HepG2 (cell line): ENCODE measurements around the gene DLL4. TPM values are rescaled to one million over a fixed set of nuclear protein-coding genes. Genes with fewer than 3 reads are reported as not detected.

Experiments used
- ARNT2 ChIP-seq: sonication (generic); formaldehyde crosslinking; IDR thresholded peaks from 2 replicates; pipeline ENCODE4 v1.8.0; 2022; ENCODE audit warnings: mild to moderate bottlenecking, low read depth, missing genetic modification reagents, moderate library complexity
- HNRNPLL ChIP-seq: fragments of 200-400 bp; formaldehyde crosslinking; IDR thresholded peaks from 2 replicates; pipeline ENCODE4 v1.6.1; 2017; ENCODE audit warnings: mild to moderate bottlenecking, low read depth, low read length; ENCODE audit not compliant: poor library complexity, severe bottlenecking
- KIAA2018 ChIP-seq: sonication (generic); formaldehyde crosslinking; IDR thresholded peaks from 2 replicates; pipeline ENCODE4 v1.5.0; 2020; ENCODE audit warnings: mild to moderate bottlenecking, missing genetic modification reagents, borderline replicate concordance
- MAX ChIP-seq: IDR thresholded peaks from 2 replicates; pipeline ENCODE4 v1.6.1; 2012; ENCODE audit warnings: inconsistent platforms
- SKI ChIP-seq: fragments of 450-650 bp; IDR thresholded peaks from one replicate; pipeline ENCODE4 v1.6.1; 2018; ENCODE audit warnings: mild to moderate bottlenecking; ENCODE audit not compliant: partially characterized antibody
- SPEN ChIP-seq: sonication (generic); formaldehyde crosslinking; IDR thresholded peaks from 2 replicates; pipeline ENCODE4 v1.5.1; 2020; ENCODE audit warnings: low read depth, mild to moderate bottlenecking, missing genetic modification reagents
- TAF15 ChIP-seq: fragments of 200-400 bp; formaldehyde crosslinking; IDR thresholded peaks from one replicate; pipeline ENCODE4 v1.6.1; 2018; ENCODE audit warnings: mild to moderate bottlenecking, low read depth, low read length; ENCODE audit not compliant: poor library complexity, severe bottlenecking
- TFDP2 ChIP-seq: sonication (generic); formaldehyde crosslinking; IDR thresholded peaks from 2 replicates; pipeline ENCODE4 v1.4.0; 2020; ENCODE audit warnings: missing genetic modification reagents
- ZBTB34 ChIP-seq: sonication (generic); formaldehyde crosslinking; IDR thresholded peaks from 2 replicates; pipeline ENCODE4 v1.8.0; 2022; ENCODE audit warnings: mild to moderate bottlenecking, missing genetic modification reagents
- ZNF350 ChIP-seq: sonication (generic); formaldehyde crosslinking; IDR thresholded peaks from 2 replicates; pipeline ENCODE4 v1.4.0; 2020; ENCODE audit warnings: mild to moderate bottlenecking, low read depth, missing genetic modification reagents, borderline replicate concordance
- ZNF503 ChIP-seq: sonication (generic); formaldehyde crosslinking; IDR thresholded peaks from 2 replicates; pipeline ENCODE4 v1.4.0; 2020; ENCODE audit warnings: missing genetic modification reagents
- ZNF580 ChIP-seq: IDR thresholded peaks from 2 replicates; pipeline ENCODE4 v1.6.1; 2016; ENCODE audit warnings: low read depth, borderline replicate concordance
- ZNF598 ChIP-seq: sonication (generic); formaldehyde crosslinking; IDR thresholded peaks from 2 replicates; pipeline ENCODE4 v1.5.1; 2020; ENCODE audit warnings: mild to moderate bottlenecking, missing genetic modification reagents, borderline replicate concordance
- ZNF780A ChIP-seq: sonication (generic); formaldehyde crosslinking; IDR thresholded peaks from 2 replicates; pipeline ENCODE4 v1.8.0; 2022; ENCODE audit warnings: mild to moderate bottlenecking, missing genetic modification reagents, moderate library complexity
- polyA plus RNA-seq, 8 experiments: library from polyadenylated mRNA; depleted of rRNA in 3 of 8; stranded (reverse) in 7 of 8; unstranded in 1 of 8; fragments of >200 nt; fragmentation: Illumina TruSeq in 4 of 8; extraction: Trizol in 4 of 8; gene quantifications; 2 replicates each; pipeline versions ENCODE4 v1.2.1 to v1.2.3, GENCODE V29; 2011 to 2016; ENCODE audit warnings: low read depth in 4 of 8, missing spikeins in 1 of 8, mixed read lengths in 1 of 8; ENCODE audit not compliant: insufficient read depth in 1 of 8
- total RNA-seq, 5 experiments: library from RNA; depleted of rRNA; stranded (reverse); fragments of >200 nt; fragmentation: Illumina TruSeq; extraction: Trizol; gene quantifications; 2 replicates each; pipeline ENCODE4 v1.2.3, GENCODE V29; 2016; ENCODE audit warnings: low read depth in 1 of 5

The DLL4 gene
- total and polyA plus RNA-seq, 2 of the 13 experiments (the other 11 are each of a cell fraction or from before 2014, with no cell fraction given): 0.20 to 0.25 TPM

GRCh38 chr15:40941528-40942336, 12.6 kb downstream of the DLL4 start (continued):
- no peak for TF ChIP-seq TAF15
- no peak for TF ChIP-seq TFDP2 (CRISPR knock-in tag)
- TF ChIP-seq HNRNPLL: peak; percentile 54
- TF ChIP-seq ZNF580 (CRISPR knock-in tag): peak; percentile 45; the same call in 1 of the 2 replicates
- TF ChIP-seq SKI: no peak
- TF ChIP-seq MAX: peak; percentile 89
- TF ChIP-seq ZBTB34 (CRISPR knock-in tag): no peak
- TF ChIP-seq ZNF503 (CRISPR knock-in tag): no peak
- TF ChIP-seq ARNT2 (CRISPR knock-in tag): peak; percentile 59
- no peak for TF ChIP-seq ZNF350 (CRISPR knock-in tag)
- 0 out of 2 replicates have a peak, but pooled peaks have one; percentile 42 for TF ChIP-seq SPEN (CRISPR knock-in tag)
- no peak for TF ChIP-seq KIAA2018 (CRISPR knock-in tag)
- no peak for TF ChIP-seq ZNF780A (CRISPR knock-in tag)
- no peak for TF ChIP-seq ZNF598 (CRISPR knock-in tag)
